Keratinocyte (primary cell): ENCODE results near the gene DPYSL5. TPM values are rescaled to one million over a fixed set of nuclear protein-coding genes. Genes with fewer than 3 reads are reported as not detected.

ENCODE experiments used
- DNase-seq: peaks from one replicate; pipeline ENCODE4 v3.0.0-alpha.2; 2011; ENCODE audit warnings: low read depth, missing footprints, low spot score
- FAIRE-seq: peaks from 2 replicates; lab custom pipeline; 2011; peaks lifted over from hg19 to GRCh38; lab: Jason Lieb, UNC
- H2AFZ ChIP-seq: 2 replicates; pipeline ENCODE4 v1.6.0; 2012; ENCODE audit warnings: low read length, control low read depth, inconsistent platforms; ENCODE audit not compliant: control insufficient read depth
- H3K27ac ChIP-seq: 2 replicates; pipeline ENCODE4 v1.5.1; 2011; ENCODE audit warnings: low read length; ENCODE audit not compliant: control insufficient read depth, insufficient read depth
- H3K27me3 ChIP-seq: 3 replicates; pipeline ENCODE4 v1.6.0; 2011; ENCODE audit warnings: low read length; ENCODE audit not compliant: control insufficient read depth, insufficient read depth; ENCODE audit errors: extremely low read depth
- H3K36me3 ChIP-seq, 2 experiments: 2 replicates in 1 of 2; 3 replicates in 1 of 2; pipeline ENCODE4 v1.5.1; 2011; ENCODE audit warnings: low read length in 2 of 2, mild to moderate bottlenecking in 1 of 2; ENCODE audit not compliant: control insufficient read depth in 2 of 2, insufficient read depth in 2 of 2; ENCODE audit errors: extremely low read depth in 1 of 2
- H3K4me1 ChIP-seq: 3 replicates; pipeline ENCODE4 v1.5.1; 2011; ENCODE audit warnings: low read length; ENCODE audit not compliant: control insufficient read depth, insufficient read depth; ENCODE audit errors: extremely low read depth
- H3K4me2 ChIP-seq: 3 replicates; pipeline ENCODE4 v1.6.0; 2011; ENCODE audit warnings: low read depth, low read length; ENCODE audit not compliant: control insufficient read depth, insufficient read depth; ENCODE audit errors: extremely low read depth
- H3K4me3 ChIP-seq, 3 experiments: fragments of 200-600 bp in 1 of 3; sonication (generic) in 1 of 3; 2 replicates in 2 of 3; 3 replicates in 1 of 3; pipeline ENCODE4 v1.5.1; 2011 to 2016; ENCODE audit warnings: low read length in 3 of 3, mild to moderate bottlenecking in 3 of 3, control low read depth in 2 of 3, inconsistent platforms in 1 of 3, low read depth in 1 of 3, mixed read lengths in 1 of 3, mixed run types in 1 of 3, moderate library complexity in 1 of 3; ENCODE audit not compliant: control insufficient read depth in 2 of 3, insufficient read depth in 2 of 3; ENCODE audit errors: extremely low read depth in 1 of 3
- H3K79me2 ChIP-seq: 2 replicates; pipeline ENCODE4 v1.6.0; 2012; ENCODE audit warnings: low read length; ENCODE audit not compliant: control insufficient read depth, insufficient read depth
- H3K9ac ChIP-seq: 3 replicates; pipeline ENCODE4 v1.6.0; 2011; ENCODE audit warnings: low read length; ENCODE audit not compliant: control insufficient read depth, insufficient read depth; ENCODE audit errors: extremely low read depth
- H3K9me1 ChIP-seq: 3 replicates; pipeline ENCODE4 v1.6.0; 2011; ENCODE audit warnings: low read length; ENCODE audit not compliant: control insufficient read depth, insufficient read depth; ENCODE audit errors: extremely low read depth
- H3K9me3 ChIP-seq: 2 replicates; pipeline ENCODE4 v1.5.1; 2012; ENCODE audit warnings: low read depth, low read length; ENCODE audit not compliant: control insufficient read depth
- H4K20me1 ChIP-seq: 3 replicates; pipeline ENCODE4 v1.6.0; 2011; ENCODE audit warnings: low read length; ENCODE audit not compliant: control insufficient read depth, insufficient read depth; ENCODE audit errors: extremely low read depth
- EZH2 ChIP-seq: IDR thresholded peaks from one replicate; pipeline ENCODE4 v1.6.1; 2012; ENCODE audit warnings: inconsistent platforms, mild to moderate bottlenecking, low read length, moderate library complexity
- dilution Hi-C: fragments of 300-500 bp; cut with MboI; formaldehyde crosslinking; loops from one replicate; pipeline ENCODE4 v1.7.0; 2020; ENCODE audit warnings: low sequenced_read_pairs; ENCODE audit not compliant: extremely low pct_ligation_motif_present
- polyA plus RNA-seq, 5 experiments: library from polyadenylated mRNA; depleted of rRNA in 3 of 5; stranded (reverse) in 3 of 5; stranded (forward) in 1 of 5; unstranded in 1 of 5; fragments of >200 nt; gene quantifications; 1 replicate in 1 of 5; 2 replicates in 3 of 5; 3 replicates in 1 of 5; pipeline versions ENCODE4 v1.2.1 to v1.2.3, GENCODE V29; 2011 to 2012; ENCODE audit warnings: missing spikeins in 2 of 5, low read depth in 1 of 5, low replicate concordance in 1 of 5
- TF ChIP-seq, protein P1 (sequence below), 3 experiments: IDR thresholded peaks in 1 of 3; conservative IDR thresholded peaks in 1 of 3; optimal IDR thresholded peaks in 1 of 3; 2 replicates in 2 of 3; 3 replicates in 1 of 3; pipeline versions ENCODE3 to v1.5.1; 2011; ENCODE audit warnings: low read length in 3 of 3, mild to moderate bottlenecking in 3 of 3, moderate library complexity in 2 of 3, control low read depth in 1 of 3, inconsistent platforms in 1 of 3; ENCODE audit not compliant: insufficient read depth in 2 of 3; ENCODE audit errors: extremely low read depth in 1 of 3

The DPYSL5 gene
- polyA plus RNA-seq, 1 donor (not counting 4 experiments of a cell fraction or from before 2014, with no cell fraction given), result not detected

DNA sequence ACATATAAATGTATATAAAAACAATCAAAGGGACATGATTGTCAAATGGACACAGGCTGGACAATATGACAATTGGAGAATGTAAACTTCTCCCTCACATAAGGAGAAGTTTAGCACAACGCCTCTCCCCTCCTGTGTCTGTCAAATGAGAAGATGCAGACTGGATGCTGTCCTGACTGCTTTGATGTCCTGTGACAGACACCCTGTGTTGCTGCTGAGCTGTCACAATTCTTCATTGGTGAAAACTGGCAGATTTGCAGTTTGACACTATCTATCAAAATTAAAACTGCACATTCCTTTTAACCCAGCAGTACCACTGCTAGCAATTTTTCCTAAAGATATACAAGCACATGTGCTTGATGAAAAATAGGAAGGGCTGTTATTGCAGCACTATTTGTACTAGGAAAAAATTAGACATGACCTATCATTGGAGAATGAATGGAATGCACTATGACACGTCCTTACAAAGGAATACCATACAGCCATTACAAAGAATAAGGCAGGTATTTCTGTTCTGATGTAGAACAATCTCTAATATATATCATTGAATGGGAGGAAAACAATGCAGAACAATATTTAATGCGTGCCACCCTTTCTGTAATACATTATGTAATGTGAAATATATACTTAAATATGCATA lies 12.4 kb downstream of the DPYSL5 start:
- FAIRE-seq (no peak), DNase-seq (no peak)
- Histone ChIP-seq H4K20me1 (no peaks in the 10 kb centered on the region), H3K4me1 (no peaks in the 10 kb centered on the region), H3K4me3 (no peak overlapping the region), H2AFZ (no peak overlapping the region), H3K9ac (no peak overlapping the region), H3K27me3 (peaks cover 16% of the 10 kb centered on the region), H3K9me3 (no peaks in the 10 kb centered on the region), H3K4me2 (no peak overlapping the region), H3K27ac (no peak overlapping the region), H3K36me3 (no peaks in the 10 kb centered on the region), H3K79me2 (no peaks in the 10 kb centered on the region), H3K9me1 (no peaks in the 10 kb centered on the region)
- no peak for TF ChIP-seq EZH2
- TF ChIP-seq, protein P1, sequence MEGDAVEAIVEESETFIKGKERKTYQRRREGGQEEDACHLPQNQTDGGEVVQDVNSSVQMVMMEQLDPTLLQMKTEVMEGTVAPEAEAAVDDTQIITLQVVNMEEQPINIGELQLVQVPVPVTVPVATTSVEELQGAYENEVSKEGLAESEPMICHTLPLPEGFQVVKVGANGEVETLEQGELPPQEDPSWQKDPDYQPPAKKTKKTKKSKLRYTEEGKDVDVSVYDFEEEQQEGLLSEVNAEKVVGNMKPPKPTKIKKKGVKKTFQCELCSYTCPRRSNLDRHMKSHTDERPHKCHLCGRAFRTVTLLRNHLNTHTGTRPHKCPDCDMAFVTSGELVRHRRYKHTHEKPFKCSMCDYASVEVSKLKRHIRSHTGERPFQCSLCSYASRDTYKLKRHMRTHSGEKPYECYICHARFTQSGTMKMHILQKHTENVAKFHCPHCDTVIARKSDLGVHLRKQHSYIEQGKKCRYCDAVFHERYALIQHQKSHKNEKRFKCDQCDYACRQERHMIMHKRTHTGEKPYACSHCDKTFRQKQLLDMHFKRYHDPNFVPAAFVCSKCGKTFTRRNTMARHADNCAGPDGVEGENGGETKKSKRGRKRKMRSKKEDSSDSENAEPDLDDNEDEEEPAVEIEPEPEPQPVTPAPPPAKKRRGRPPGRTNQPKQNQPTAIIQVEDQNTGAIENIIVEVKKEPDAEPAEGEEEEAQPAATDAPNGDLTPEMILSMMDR (optimal IDR thresholded peaks at IDR 0.05 in 1 of 3, IDR thresholded peaks at IDR 0.05 in 1 of 3, conservative IDR thresholded peaks at IDR 0.05 in 1 of 3; ENCODE audit: extremely low read depth in 1 of 3, insufficient read depth in 2 of 3, low read length in 3 of 3), result no peak
- dilution Hi-C loops, result no loop called here

DNA sequence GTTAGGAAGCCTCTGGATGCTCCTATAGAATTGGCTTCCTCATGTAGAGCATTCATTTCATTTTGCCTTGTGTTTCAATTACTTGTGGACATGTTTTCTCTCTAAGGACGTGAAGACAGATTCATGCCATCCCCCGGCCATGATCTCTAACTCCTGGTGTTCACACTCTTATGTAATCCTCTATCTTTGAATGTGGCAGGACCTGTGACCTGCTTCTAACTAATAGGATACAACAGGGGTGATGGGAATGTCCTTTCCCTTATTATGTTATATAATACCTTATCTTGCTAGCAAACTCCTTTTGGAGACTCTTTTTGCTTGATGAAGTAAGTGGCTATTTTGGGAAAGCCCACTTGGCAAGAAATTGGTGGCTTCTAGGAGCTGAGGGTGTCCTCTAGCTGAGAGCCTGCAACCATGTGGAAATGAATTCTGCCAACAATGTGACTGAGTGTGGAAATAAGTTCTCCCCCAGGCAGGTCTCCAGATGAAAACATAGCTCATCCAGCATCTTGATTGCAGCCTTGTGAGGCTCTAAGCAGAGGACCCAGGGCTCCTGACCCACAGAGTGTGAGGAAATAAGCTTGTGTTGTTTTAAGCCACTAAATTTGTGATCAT lies 13.8 kb downstream of the DPYSL5 start:
- Histone ChIP-seq H3K36me3 (no peaks in the 10 kb centered on the region), H3K4me1 (no peaks in the 10 kb centered on the region), H3K9me1 (no peaks in the 10 kb centered on the region), H3K27me3 (peaks cover 16% of the 10 kb centered on the region), H3K4me3 (no peak overlapping the region), H2AFZ (no peak overlapping the region), H3K27ac (no peak overlapping the region), H3K9ac (no peak overlapping the region), H4K20me1 (no peaks in the 10 kb centered on the region), H3K9me3 (no peaks in the 10 kb centered on the region), H3K4me2 (no peak overlapping the region), H3K79me2 (no peaks in the 10 kb centered on the region)
- no peak for TF ChIP-seq EZH2
- TF ChIP-seq, protein P1 (optimal IDR thresholded peaks at IDR 0.05 in 1 of 3, IDR thresholded peaks at IDR 0.05 in 1 of 3, conservative IDR thresholded peaks at IDR 0.05 in 1 of 3; ENCODE audit: extremely low read depth in 1 of 3, insufficient read depth in 2 of 3, low read length in 3 of 3), result no peak
- DNase-seq, result no peak
- FAIRE-seq, result no peak
- dilution Hi-C loops, result no loop called here
